Spleen (tissue), 7 donors: ENCODE results near the gene SCPEP1.

ENCODE experiments used
- POLR2A ChIP-seq, 3 donors: fragments of 450-650 bp; IDR thresholded peaks; one replicate each; pipeline ENCODE4 v1.5.1; 2017; ENCODE audit warnings: antibody characterized with exemption in 3 of 3, mild to moderate bottlenecking in 1 of 3
- TF ChIP-seq, protein P1 (sequence below), 11 experiments: fragments of 200-600 bp in 7 of 11; fragments of 450-650 bp in 4 of 11; sonication (generic) in 4 of 11; IDR thresholded peaks in 8 of 11; conservative IDR thresholded peaks in 3 of 11; 1 replicate in 7 of 11; 2 replicates in 4 of 11; pipeline versions ENCODE4 v1.4.0 to v1.8.0; 2016 to 2021; ENCODE audit warnings: antibody characterized with exemption in 11 of 11, inconsistent platforms in 4 of 11, mild to moderate bottlenecking in 1 of 11
- donor health status: DM: no; HTN: no; CAD: no; lungs with moderate emphysema.
- donor health status: DM: no; HTN: no; CAD: no.
- donor health status: DM: no; HTN: no; CAD: no.

DNA sequence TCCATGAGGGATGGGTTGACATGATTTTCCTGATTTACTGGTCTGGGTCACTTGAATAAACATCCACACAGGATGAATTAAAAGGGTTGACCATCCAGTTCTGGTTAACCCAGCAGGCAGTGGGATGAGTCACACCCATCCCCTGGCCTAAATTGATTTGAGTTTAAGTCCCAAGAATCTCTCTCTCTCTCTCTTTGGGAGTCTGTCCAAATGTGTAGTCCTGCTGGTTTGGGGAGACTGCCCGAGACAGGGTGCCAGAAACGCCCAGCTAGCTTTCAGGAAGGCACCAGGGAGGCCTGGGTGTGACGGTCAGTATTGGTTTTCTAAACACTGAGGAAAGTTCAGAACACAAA, 38.8 kb downstream of the SCPEP1 start:
- TF ChIP-seq, protein P1, sequence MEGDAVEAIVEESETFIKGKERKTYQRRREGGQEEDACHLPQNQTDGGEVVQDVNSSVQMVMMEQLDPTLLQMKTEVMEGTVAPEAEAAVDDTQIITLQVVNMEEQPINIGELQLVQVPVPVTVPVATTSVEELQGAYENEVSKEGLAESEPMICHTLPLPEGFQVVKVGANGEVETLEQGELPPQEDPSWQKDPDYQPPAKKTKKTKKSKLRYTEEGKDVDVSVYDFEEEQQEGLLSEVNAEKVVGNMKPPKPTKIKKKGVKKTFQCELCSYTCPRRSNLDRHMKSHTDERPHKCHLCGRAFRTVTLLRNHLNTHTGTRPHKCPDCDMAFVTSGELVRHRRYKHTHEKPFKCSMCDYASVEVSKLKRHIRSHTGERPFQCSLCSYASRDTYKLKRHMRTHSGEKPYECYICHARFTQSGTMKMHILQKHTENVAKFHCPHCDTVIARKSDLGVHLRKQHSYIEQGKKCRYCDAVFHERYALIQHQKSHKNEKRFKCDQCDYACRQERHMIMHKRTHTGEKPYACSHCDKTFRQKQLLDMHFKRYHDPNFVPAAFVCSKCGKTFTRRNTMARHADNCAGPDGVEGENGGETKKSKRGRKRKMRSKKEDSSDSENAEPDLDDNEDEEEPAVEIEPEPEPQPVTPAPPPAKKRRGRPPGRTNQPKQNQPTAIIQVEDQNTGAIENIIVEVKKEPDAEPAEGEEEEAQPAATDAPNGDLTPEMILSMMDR (IDR thresholded peaks at IDR 0.05 in 8 of 11, conservative IDR thresholded peaks at IDR 0.05 in 3 of 11) = no peak
- TF ChIP-seq POLR2A (IDR thresholded peaks at IDR 0.05) = no peak
